H1 (cell line): Measurements from ENCODE around the gene KRTAP12-4. TPM values are rescaled to one million over a fixed set of nuclear protein-coding genes. Genes with fewer than 3 reads are reported as not detected.

Experiments used
- CTCF ChIA-PET: fragments of 300-600 bp; sonication (Branson Sonifier 250); formaldehyde crosslinking; loops from one replicate; lab custom pipeline; 2021; ENCODE audit not compliant: partially characterized antibody; lab: Charles Lee
- POLR2A ChIA-PET: fragments of 300-600 bp; sonication (Branson Sonifier 250); formaldehyde crosslinking; loops from one replicate; lab custom pipeline; 2021; ENCODE audit warnings: inconsistent platforms; ENCODE audit not compliant: partially characterized antibody; lab: Charles Lee
- DNase-seq, 2 experiments: peaks; one replicate each; pipeline versions ENCODE4 v3.0.0 to v3.0.0-alpha.2; 2010 to 2022; ENCODE audit warnings: low spot score in 2 of 2, low read depth in 1 of 2, mixed read lengths in 1 of 2
- FAIRE-seq: peaks from 2 replicates; lab custom pipeline; 2011; peaks lifted over from hg19 to GRCh38; lab: Jason Lieb, UNC
- H2AFZ ChIP-seq: 2 replicates; pipeline ENCODE4 v1.8.1; 2012; ENCODE audit warnings: low read length, inconsistent platforms
- H2AK5ac ChIP-seq: 2 replicates; pipeline ENCODE4 v1.6.1; 2013; ENCODE audit warnings: low read depth, low read length
- H2BK120ac ChIP-seq: replicated peaks from 2 replicates; pipeline ENCODE3; 2013; ENCODE audit warnings: low read depth, low read length, inconsistent platforms
- H2BK12ac ChIP-seq: 2 replicates; pipeline ENCODE4 v1.6.1; 2013; ENCODE audit warnings: low read depth, low read length
- H2BK15ac ChIP-seq: 2 replicates; pipeline ENCODE4 v1.6.1; 2013; ENCODE audit warnings: low read length
- H2BK20ac ChIP-seq: 2 replicates; pipeline ENCODE4 v1.6.1; 2013; ENCODE audit warnings: low read length
- H2BK5ac ChIP-seq: 2 replicates; pipeline ENCODE4 v1.6.1; 2013; ENCODE audit warnings: low read depth, low read length
- H3K14ac ChIP-seq: 2 replicates; pipeline ENCODE4 v1.6.1; 2013; ENCODE audit warnings: inconsistent platforms; ENCODE audit not compliant: insufficient read length
- H3K18ac ChIP-seq: 2 replicates; pipeline ENCODE4 v1.6.1; 2013; ENCODE audit warnings: low read length; ENCODE audit errors: extremely low read depth
- H3K23ac ChIP-seq: 2 replicates; pipeline ENCODE4 v1.6.1; 2013; ENCODE audit warnings: inconsistent platforms; ENCODE audit not compliant: insufficient read length
- H3K23me2 ChIP-seq: 2 replicates; pipeline ENCODE4 v1.6.1; 2013; ENCODE audit warnings: low read depth, low read length
- H3K27ac ChIP-seq: 2 replicates; pipeline ENCODE4 v1.6.1; 2011; ENCODE audit warnings: low read depth, low read length, inconsistent platforms
- H3K27me3 ChIP-seq, 4 experiments: replicated peaks in 1 of 4; 1 replicate in 1 of 4; 2 replicates in 3 of 4; pipeline versions ENCODE4 v1.6.1 to v1.8.1; 2011 to 2013; ENCODE audit warnings: low read length in 3 of 4, mild to moderate bottlenecking in 3 of 4, inconsistent platforms in 2 of 4, mixed read lengths in 2 of 4, moderate library complexity in 1 of 4; ENCODE audit not compliant: control insufficient read depth in 3 of 4, insufficient read depth in 3 of 4; ENCODE audit errors: extremely low read depth in 1 of 4
- H3K36me3 ChIP-seq, 4 experiments: 2 replicates each; pipeline versions ENCODE4 v1.6.1 to v1.8.1; 2011 to 2013; ENCODE audit warnings: mild to moderate bottlenecking in 4 of 4, low read length in 3 of 4, moderate library complexity in 2 of 4, control low read depth in 1 of 4, inconsistent platforms in 1 of 4; ENCODE audit not compliant: insufficient read depth in 4 of 4, control insufficient read depth in 2 of 4
- H3K4ac ChIP-seq: replicated peaks from 2 replicates; pipeline ENCODE3; 2013; ENCODE audit warnings: low read length, low read depth, mixed read lengths, inconsistent platforms; ENCODE audit not compliant: insufficient read length
- H3K4me1 ChIP-seq, 4 experiments: replicated peaks in 1 of 4; 1 replicate in 1 of 4; 2 replicates in 3 of 4; pipeline versions ENCODE4 v1.6.1 to v1.8.1; 2011 to 2013; ENCODE audit warnings: low read length in 3 of 4, inconsistent platforms in 2 of 4, mixed read lengths in 1 of 4; ENCODE audit not compliant: insufficient read depth in 4 of 4, control insufficient read depth in 3 of 4
- H3K4me2 ChIP-seq, 2 experiments: 2 replicates each; pipeline versions ENCODE4 v1.6.1 to v1.8.1; 2011 to 2013; ENCODE audit warnings: low read depth in 2 of 2, low read length in 2 of 2, control low read depth in 1 of 2, inconsistent platforms in 1 of 2, mild to moderate bottlenecking in 1 of 2; ENCODE audit not compliant: insufficient read depth in 1 of 2
- H3K4me3 ChIP-seq, 4 experiments: fragments of 200-600, 300-600 bp in 1 of 4; sonication (generic), shearing (Covaris generic), sonication (Bioruptor Twin) in 1 of 4; 2 replicates each; pipeline versions ENCODE4 v1.5.1 to v1.8.1; 2011 to 2016; ENCODE audit warnings: low read length in 4 of 4, low read depth in 3 of 4, control low read depth in 2 of 4, inconsistent platforms in 2 of 4, mild to moderate bottlenecking in 2 of 4, mixed read lengths in 1 of 4, moderate library complexity in 1 of 4; ENCODE audit not compliant: insufficient read depth in 2 of 4; ENCODE audit errors: extremely low read depth in 1 of 4
- H3K56ac ChIP-seq: replicated peaks from 2 replicates; pipeline ENCODE3; 2013; ENCODE audit warnings: low read depth, mild to moderate bottlenecking, mixed read lengths, low read length, inconsistent platforms; ENCODE audit not compliant: insufficient read length
- H3K79me1 ChIP-seq: 2 replicates; pipeline ENCODE4 v1.6.1; 2013; ENCODE audit warnings: low read depth, low read length, control low read depth
- H3K79me2 ChIP-seq, 2 experiments: 2 replicates each; pipeline versions ENCODE4 v1.6.1 to v1.8.1; 2012 to 2013; ENCODE audit warnings: low read length in 2 of 2, mild to moderate bottlenecking in 2 of 2, inconsistent platforms in 1 of 2; ENCODE audit not compliant: insufficient read depth in 2 of 2, control insufficient read depth in 1 of 2
- H3K9ac ChIP-seq, 4 experiments: replicated peaks in 1 of 4; 1 replicate in 1 of 4; 2 replicates in 3 of 4; pipeline versions ENCODE4 v1.6.1 to v1.8.1; 2011 to 2013; ENCODE audit warnings: low read depth in 3 of 4, low read length in 3 of 4, control low read depth in 2 of 4, mild to moderate bottlenecking in 2 of 4, moderate library complexity in 2 of 4, inconsistent platforms in 1 of 4; ENCODE audit errors: extremely low read depth in 1 of 4
- H3K9me3 ChIP-seq, 2 experiments: 2 replicates each; pipeline versions ENCODE4 v1.6.1 to v1.8.1; 2012 to 2013; ENCODE audit warnings: mild to moderate bottlenecking in 2 of 2, moderate library complexity in 2 of 2, control low read depth in 1 of 2, inconsistent platforms in 1 of 2, low read depth in 1 of 2, low read length in 1 of 2, mixed read lengths in 1 of 2; ENCODE audit not compliant: insufficient read depth in 2 of 2
- H4K20me1 ChIP-seq, 2 experiments: replicated peaks in 1 of 2; 2 replicates each; pipeline versions ENCODE3 to v1.8.1; 2011 to 2013; ENCODE audit warnings: inconsistent platforms in 2 of 2, low read length in 2 of 2, mild to moderate bottlenecking in 1 of 2; ENCODE audit not compliant: insufficient read depth in 2 of 2, control insufficient read depth in 1 of 2
- H4K5ac ChIP-seq: 2 replicates; pipeline ENCODE4 v1.6.1; 2013; ENCODE audit warnings: low read length, low read depth, mixed read lengths, inconsistent platforms; ENCODE audit not compliant: insufficient read length
- H4K8ac ChIP-seq: 2 replicates; pipeline ENCODE4 v1.8.0; 2013; ENCODE audit warnings: mild to moderate bottlenecking, moderate library complexity, low read length, inconsistent platforms; ENCODE audit not compliant: insufficient read depth; ENCODE audit errors: extremely low read depth
- H4K91ac ChIP-seq: replicated peaks from 2 replicates; pipeline ENCODE3; 2013; ENCODE audit warnings: low read length, mixed read lengths, inconsistent platforms; ENCODE audit not compliant: insufficient read length
- BCL11A ChIP-seq, 2 experiments: IDR thresholded peaks; one replicate each; pipeline ENCODE4 v1.6.1; 2011; ENCODE audit warnings: low read depth in 2 of 2, low read length in 2 of 2, mild to moderate bottlenecking in 2 of 2
- BRCA1 ChIP-seq: IDR thresholded peaks from 2 replicates; pipeline ENCODE4 v1.6.1; 2012; ENCODE audit warnings: low read depth, low read length, improper control_type of control experiment
- CBX8 ChIP-seq: fragments of 300-800, 300-1000 bp; sonication (generic); IDR thresholded peaks from 2 replicates; pipeline ENCODE4 v1.7.1; 2016; ENCODE audit warnings: low read depth, low read length, borderline replicate concordance
- CEBPB ChIP-seq: IDR thresholded peaks from 2 replicates; pipeline ENCODE4 v1.6.1; 2012; ENCODE audit warnings: low read depth, low read length
- CTBP2 ChIP-seq: IDR thresholded peaks from 2 replicates; pipeline ENCODE4 v1.7.0; 2011; ENCODE audit warnings: borderline replicate concordance, mild to moderate bottlenecking, moderate library complexity, mixed read lengths, low read length; ENCODE audit not compliant: insufficient read depth, insufficient read length
- HDAC6 ChIP-seq: IDR thresholded peaks from one replicate; pipeline ENCODE4 v1.7.1; 2012; ENCODE audit warnings: low read depth, mild to moderate bottlenecking, inconsistent platforms, low read length, moderate library complexity
- KDM4A ChIP-seq: IDR thresholded peaks from one replicate; pipeline ENCODE4 v1.7.1; 2012; ENCODE audit warnings: low read depth, mild to moderate bottlenecking, moderate library complexity, low read length, inconsistent platforms; ENCODE audit not compliant: severe bottlenecking
- RNF2 ChIP-seq: fragments of 200-900, 300-1000 bp; sonication (generic); IDR thresholded peaks from 2 replicates; pipeline ENCODE4 v1.7.1; 2016; ENCODE audit warnings: borderline replicate concordance, low read depth, mild to moderate bottlenecking, antibody characterized with exemption, low read length; ENCODE audit not compliant: poor library complexity, severe bottlenecking; ENCODE audit errors: missing control alignments
- RXRA ChIP-seq: IDR thresholded peaks from 2 replicates; pipeline ENCODE4 v1.6.1; 2011; ENCODE audit warnings: low read depth, mild to moderate bottlenecking, low read length, moderate library complexity; ENCODE audit not compliant: insufficient read depth
- SAP30 ChIP-seq: fragments of 300-600 bp; sonication (generic); IDR thresholded peaks from 2 replicates; pipeline ENCODE4 v1.7.1; 2012; ENCODE audit warnings: low read length, moderate library complexity, mild to moderate bottlenecking, inconsistent platforms; ENCODE audit not compliant: insufficient read depth, insufficient replicate concordance
- SIX5 ChIP-seq: IDR thresholded peaks from 2 replicates; pipeline ENCODE4 v1.6.1; 2011; ENCODE audit warnings: mild to moderate bottlenecking, low read depth, low read length
- TAF1 ChIP-seq: IDR thresholded peaks from 2 replicates; pipeline ENCODE4 v1.6.1; 2011; ENCODE audit warnings: mild to moderate bottlenecking, low read depth, low read length
- WGBS, 2 experiments: shearing (Covaris generic) in 1 of 2; methylation state at CpG; one replicate each; pipeline versions ENCODE4 v1.1.6 to v1.1.7; 2013 to 2015; ENCODE audit warnings: low lambda C conversion rate in 2 of 2, mixed read lengths in 2 of 2, inconsistent platforms in 1 of 2, low coverage in 1 of 2, missing lambda C conversion rate in 1 of 2; ENCODE audit not compliant: insufficient replicate concordance in 2 of 2, insufficient coverage in 1 of 2, insufficient read length in 1 of 2; ENCODE audit errors: extremely low coverage in 1 of 2, missing lambda C conversion rate in 1 of 2; 5-methylcytosine and 5-hydroxymethylcytosine counted together
- polyA plus RNA-seq, 7 experiments: library from polyadenylated mRNA; depleted of rRNA in 3 of 7; stranded (reverse) in 5 of 7; unstranded in 2 of 7; fragments of >200 nt in 5 of 7; fragments of 200-250 nt in 2 of 7; gene quantifications; 1 replicate in 5 of 7; 2 replicates in 1 of 7; 4 replicates in 1 of 7; pipeline versions ENCODE4 v1.2.1 to v1.2.3, GENCODE V29; 2011 to 2013; ENCODE audit warnings: missing spikeins in 2 of 7, mixed read lengths in 2 of 7
- total RNA-seq: library from RNA; stranded (reverse); fragmentation: NEBNext Ultra II Directional; extraction: Animal tissue kit (Norgen Biotek cat#: 25700); gene quantifications from 2 replicates; pipeline ENCODE4 v1.2.1, GENCODE V29; 2021

KRTAP12-4 gene
- total and polyA plus RNA-seq, 2 of the 8 experiments (the other 6 are each of a cell fraction or from before 2014, with no cell fraction given) = not detected

DNA sequence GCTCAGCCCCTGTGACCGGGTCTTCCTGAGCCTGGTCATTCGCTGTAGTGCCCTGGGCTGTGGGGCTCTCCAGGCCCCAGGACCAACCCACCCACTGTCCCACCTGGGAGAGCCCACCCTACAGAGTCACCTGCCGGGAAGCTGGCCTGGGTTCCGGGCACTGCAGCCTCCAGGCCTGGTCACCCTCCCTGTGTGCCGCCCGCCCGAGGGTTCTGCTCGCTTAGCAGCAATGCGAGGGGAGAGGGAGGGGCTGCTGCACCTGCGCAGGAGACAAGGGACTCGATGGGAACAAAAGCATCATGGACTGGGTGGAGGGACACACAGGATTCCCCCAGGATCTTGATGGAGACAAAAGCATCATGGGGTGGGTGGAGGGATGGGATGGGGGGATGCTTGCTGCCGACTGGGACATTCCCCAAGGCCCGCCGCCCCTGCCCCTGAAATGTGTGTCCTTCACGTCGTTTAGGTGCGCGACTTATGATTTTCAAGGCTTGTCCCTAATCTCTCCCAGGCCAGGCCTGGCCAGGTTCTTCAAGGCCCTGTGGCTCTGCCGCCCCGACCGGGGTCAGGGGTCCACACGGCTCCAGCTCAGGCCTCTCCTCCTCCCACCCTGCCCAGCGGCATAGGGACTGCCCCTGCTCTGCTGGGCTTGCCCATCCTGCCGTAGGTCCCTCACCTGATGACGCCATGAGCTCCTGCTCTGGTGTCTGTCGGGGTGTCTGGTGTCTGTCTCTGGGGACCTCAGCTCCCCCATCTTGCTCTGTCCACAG is 40.9 kb downstream of the KRTAP12-4 start:
- no peak overlapping the region for H3K4me3 ChIP-seq
- H3K4me2 ChIP-seq = no peak overlapping the region
- no peaks in the 10 kb centered on the region for H3K27me3 ChIP-seq
- no peak overlapping the region for H3K23ac ChIP-seq
- H4K5ac ChIP-seq = no peak overlapping the region
- H3K79me2 ChIP-seq = no peaks in the 10 kb centered on the region
- FAIRE-seq (no peak), DNase-seq (peak in 1 of 2 experiments; percentile 41)
- peak overlapping the region; percentile 82 for H4K8ac ChIP-seq
- H3K9ac ChIP-seq = no peak overlapping the region
- ChIA-PET CTCF (interaction anchor here (0.5 to 1.1 kb wide), 4 partner anchors 11 to 1044 kb away, joined by 3 to 4 read pairs (median 3); partner anchors contain the start of gene KRTAP10-5), POLR2A (no interaction called here)
- no peak overlapping the region for H3K14ac ChIP-seq
- H3K36me3 ChIP-seq = no peaks in the 10 kb centered on the region
- 93% methylated on average over 26 of the region's 26 CpGs; no CpG with 5 or more reads in 1 of the 2 experiments for WGBS, 2 experiments
- H2AK5ac ChIP-seq = no peak overlapping the region
- peaks cover 0 to 1% of the 10 kb centered on the region in 2 experiments for H4K20me1 ChIP-seq
- H3K27ac ChIP-seq = no peak overlapping the region
- 0 out of 2 replicates have a peak overlapping the region, but pooled peaks have one; percentile 71 for H2BK12ac ChIP-seq
- no peak overlapping the region for H2BK15ac ChIP-seq
- no peaks in the 10 kb centered on the region for H3K23me2 ChIP-seq
- H3K4me1 ChIP-seq = peaks cover 0 to 6% (median 2%) of the 10 kb centered on the region in 4 experiments; a peak in 4 of 7 replicates
- H2BK5ac ChIP-seq = peak overlapping the region; percentile 26; the same call in 1 of the 2 replicates
- no peak overlapping the region for H3K18ac ChIP-seq
- H3K4ac ChIP-seq = no peak overlapping the region
- H2AFZ ChIP-seq = no peak overlapping the region
- H2BK20ac ChIP-seq = no peak overlapping the region
- H3K9me3 ChIP-seq = peaks cover 19 to 22% of the 10 kb centered on the region in 2 experiments
- H3K56ac ChIP-seq = no peak overlapping the region
- H4K91ac ChIP-seq = peak overlapping the region; percentile 42
- H3K79me1 ChIP-seq = no peaks in the 10 kb centered on the region
- no peak overlapping the region for H2BK120ac ChIP-seq
- TF ChIP-seq RXRA (no peak), SAP30 (no peak), BCL11A (IDR thresholded peaks at IDR 0.05; ENCODE audit: low read depth in 2 of 2, low read length in 2 of 2) (no peak), HDAC6 (no peak), KDM4A (no peak), TAF1 (no peak), BRCA1 (no peak), CTBP2 (no peak), SIX5 (no peak), CBX8 (no peak), RNF2 (no peak), CEBPB (no peak)
